Activated CD4-positive, alpha-beta T cell treated with anti-CD3 and anti-CD28 coated beads for 36 hours (primary cell): Measurements from ENCODE around the gene SV2C. TPM values are rescaled to one million over a fixed set of nuclear protein-coding genes. Genes with fewer than 3 reads are reported as not detected.
"Not testable (repeated sequence)": the region's sequence is repeated elsewhere in the genome, so short reads cannot be mapped to it uniquely, and the experiment has no call there.

Experiments used
- ATAC-seq: fragments of 200-7000 bp; cut with Tn5 transposase; one replicate; pipeline ENCODE4 v1.10.0; 2021; ENCODE audit warnings: mild to moderate bottlenecking, moderate library complexity
- CTCF ChIA-PET: fragments of 350-600 bp; sonication (Branson Sonifier 250); formaldehyde crosslinking; loops from one replicate; lab custom pipeline; 2021; ENCODE audit warnings: antibody characterized with exemption; lab: Charles Lee
- POLR2A ChIA-PET: fragments of 350-600 bp; sonication (Branson Sonifier 250); formaldehyde crosslinking; loops from one replicate; lab custom pipeline; 2021; ENCODE audit warnings: antibody characterized with exemption, inconsistent platforms; lab: Charles Lee
- DNase-seq: peaks from one replicate; pipeline ENCODE4 v3.0.0-alpha.2; 2020
- H3K27ac Mint-ChIP-seq: one replicate; pipeline ENCODE4 v1.8.0; 2021; ENCODE audit warnings: mixed read lengths
- H3K27me3 Mint-ChIP-seq: one replicate; pipeline ENCODE4 v1.8.0; 2021; ENCODE audit warnings: mixed read lengths
- H3K36me3 Mint-ChIP-seq: one replicate; pipeline ENCODE4 v1.8.0; 2021; ENCODE audit warnings: low read depth, mixed read lengths
- H3K4me1 Mint-ChIP-seq: one replicate; pipeline ENCODE4 v1.8.0; 2021; ENCODE audit warnings: mixed read lengths
- H3K4me3 Mint-ChIP-seq: one replicate; pipeline ENCODE4 v1.8.0; 2021; ENCODE audit warnings: mild to moderate bottlenecking, moderate library complexity, mixed read lengths
- H3K9me3 Mint-ChIP-seq: one replicate; pipeline ENCODE4 v1.8.0; 2021; ENCODE audit warnings: low read depth, mixed read lengths
- intact Hi-C, 2 experiments: fragments of 100-400 bp; cut with DNase I in 1 of 2; cut with micrococcal nuclease in 1 of 2; formaldehyde crosslinking; loops; one replicate each; pipeline versions ENCODE4 v1.14.2 to v1.15.1; 2022 to 2024; cut with DNase I, micrococcal nuclease
- total RNA-seq, 2 experiments: library from RNA; stranded (reverse); gene quantifications; one replicate each; pipeline ENCODE4 v1.2.3, GENCODE V29; 2021

The SV2C gene
- total RNA-seq, 2 experiments from 2014 or later: 0.02 TPM; not detected in 1

GRCh38 chr5:76299592-76299991 lies 216.4 kb downstream of the SV2C start:
- CTCF ChIA-PET: interaction anchor here (1.1 to 1.4 kb wide), 2 partner anchors 12 kb away, joined by 3 to 5 read pairs; no protein-coding TSS in a partner anchor
- H3K4me3 Mint-ChIP-seq: no peak overlapping the region
- peak; percentile 29 for ATAC-seq
- DNase-seq: no peak
- H3K27me3 Mint-ChIP-seq: no peaks in the 10 kb centered on the region
- H3K36me3 Mint-ChIP-seq: no peaks in the 10 kb centered on the region
- intact Hi-C loops: no loop called here
- no peaks in the 10 kb centered on the region for H3K9me3 Mint-ChIP-seq
- H3K27ac Mint-ChIP-seq: peak overlapping the region; percentile 2
- POLR2A ChIA-PET: no interaction called here
- H3K4me1 Mint-ChIP-seq: peaks cover 21% of the 10 kb centered on the region

DNA sequence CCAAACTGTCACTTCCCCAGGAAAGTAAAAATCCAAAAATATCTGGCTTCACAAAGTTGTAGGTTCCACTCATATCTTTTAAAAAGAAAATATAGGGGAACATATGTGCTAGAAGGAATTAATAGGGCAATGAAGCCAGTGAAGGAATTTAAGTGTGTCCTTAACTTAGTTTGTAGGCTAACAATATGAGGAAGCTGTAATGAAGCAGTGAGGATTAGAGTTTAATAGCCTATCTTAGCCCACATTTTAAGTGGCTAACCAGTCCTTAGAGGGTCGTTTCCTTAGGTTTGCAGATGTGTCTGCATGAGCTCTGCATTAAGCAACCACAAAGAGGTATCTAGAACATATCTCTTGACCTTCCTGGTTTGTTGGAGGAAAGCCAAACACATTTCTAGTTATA lies 218.7 kb downstream of the SV2C start:
- CTCF ChIA-PET, ATAC-seq, H3K27me3 Mint-ChIP-seq, intact Hi-C loops, DNase-seq, H3K9me3 Mint-ChIP-seq, POLR2A ChIA-PET, H3K4me3 Mint-ChIP-seq, H3K36me3 Mint-ChIP-seq, H3K27ac Mint-ChIP-seq: not testable (repeated sequence)
- H3K4me1 Mint-ChIP-seq: peaks cover 21% of the 10 kb centered on the region

DNA sequence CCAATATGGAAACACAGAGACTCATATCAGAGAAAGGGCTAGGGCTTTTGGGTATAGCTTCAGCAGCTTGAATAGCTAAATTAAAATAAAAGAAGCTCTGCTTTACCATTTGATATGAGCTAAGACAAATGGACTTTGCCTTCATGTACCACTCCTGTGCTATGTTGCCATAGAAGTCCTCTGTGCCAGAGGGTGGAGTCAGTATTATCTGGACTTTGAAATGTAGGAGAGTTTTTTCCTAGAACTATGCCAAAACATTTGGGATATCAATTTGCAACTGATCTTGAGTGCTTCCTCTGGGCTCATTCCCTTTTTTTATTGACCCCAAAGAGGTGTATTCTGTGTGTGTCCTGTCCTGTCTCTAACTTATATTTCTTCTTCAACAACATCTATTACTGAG lies 219.5 kb downstream of the SV2C start:
- DNase-seq, CTCF ChIA-PET, H3K36me3 Mint-ChIP-seq, H3K9me3 Mint-ChIP-seq, ATAC-seq, H3K4me3 Mint-ChIP-seq, H3K27me3 Mint-ChIP-seq, intact Hi-C loops, H3K27ac Mint-ChIP-seq: not testable (repeated sequence)
- H3K4me1 Mint-ChIP-seq: peaks cover 21% of the 10 kb centered on the region
- POLR2A ChIA-PET: interaction anchor here (0.6 kb wide), 1 partner anchor 293 kb away, joined by 3 read pairs; no protein-coding TSS in a partner anchor

- intact Hi-C loops: no loop called here
- H3K36me3 Mint-ChIP-seq: no peaks in the 10 kb centered on the region
- no peaks in the 10 kb centered on the region for H3K27me3 Mint-ChIP-seq
- POLR2A ChIA-PET: no interaction called here
- peak; percentile 92 for ATAC-seq
- CTCF ChIA-PET: interaction anchor here (1.0 to 2.6 kb wide), 3 partner anchors 9 to 32 kb away, joined by 3 to 11 read pairs (median 5); no protein-coding TSS in a partner anchor
- peaks cover 2% of the 10 kb centered on the region for H3K9me3 Mint-ChIP-seq
- DNase-seq: peak; percentile 65
- H3K27ac Mint-ChIP-seq: no peak overlapping the region
- no peak overlapping the region for H3K4me3 Mint-ChIP-seq
- H3K4me1 Mint-ChIP-seq: peaks cover 18% of the 10 kb centered on the region
These were observed 220.7 kb downstream of the SV2C start for GRCh38 chr5:76303921-76304320.

DNA sequence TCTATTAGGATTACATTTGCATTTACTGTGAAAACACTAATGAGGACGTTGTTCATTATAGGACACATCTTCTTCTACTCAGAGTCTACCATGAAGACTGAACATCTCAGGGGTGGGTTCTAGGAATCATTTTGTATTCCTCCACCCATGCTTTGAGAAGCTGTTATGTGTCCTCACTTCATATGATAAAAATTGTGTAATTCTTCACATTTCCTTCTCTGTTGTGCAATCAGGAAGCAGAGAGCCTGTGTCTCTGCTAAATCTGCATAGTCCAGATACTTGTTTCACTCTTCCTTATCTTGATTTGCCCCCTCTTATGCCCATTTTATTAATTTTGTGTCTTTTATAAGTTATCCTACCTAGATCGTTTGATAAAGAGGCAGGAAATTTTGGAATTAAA lies 222.1 kb downstream of the SV2C start:
- intact Hi-C loops: no loop called here
- POLR2A ChIA-PET: interaction anchor here (0.6 kb wide), 1 partner anchor 111 kb away, joined by 5 read pairs; no protein-coding TSS in a partner anchor
- no peak for ATAC-seq

DNA sequence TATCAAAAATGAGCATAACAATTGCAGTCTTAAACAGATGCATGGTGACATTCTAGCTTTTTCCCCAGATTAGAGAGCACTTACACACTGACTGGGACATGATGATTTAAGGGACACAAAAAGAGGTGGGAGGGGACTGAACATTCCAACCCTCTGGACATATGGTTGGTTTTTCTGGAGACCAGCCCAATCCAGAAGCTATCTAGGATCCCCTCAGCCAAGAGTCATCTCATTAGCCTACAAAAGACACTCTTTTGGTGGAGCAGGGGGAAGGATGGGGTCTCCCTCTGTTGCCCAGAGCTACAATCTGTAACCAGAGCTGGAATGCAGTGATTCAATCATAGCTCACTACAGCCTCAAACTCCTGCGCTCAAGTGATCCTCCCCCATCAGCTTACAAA lies 222.6 kb downstream of the SV2C start:
- ChIA-PET POLR2A (no interaction called here), CTCF (interaction anchor here (0.6 to 2.6 kb wide), 7 partner anchors 10 to 279 kb away, joined by 3 to 11 read pairs (median 6); no protein-coding TSS in a partner anchor)
- Mint-ChIP-seq H3K9me3 (peaks cover 2% of the 10 kb centered on the region), H3K4me1 (peaks cover 10% of the 10 kb centered on the region), H3K27me3 (no peaks in the 10 kb centered on the region), H3K27ac (no peak overlapping the region), H3K36me3 (no peaks in the 10 kb centered on the region), H3K4me3 (no peak overlapping the region)
- DNase-seq (no peak), ATAC-seq (no peak)
- intact Hi-C loops: no loop called here

More for the DNA sequence above, 222.1 kb downstream of the SV2C start:
- peaks cover 10% of the 10 kb centered on the region for H3K4me1 Mint-ChIP-seq
- peaks cover 2% of the 10 kb centered on the region for H3K9me3 Mint-ChIP-seq
- no peak overlapping the region for H3K4me3 Mint-ChIP-seq
- no peaks in the 10 kb centered on the region for H3K27me3 Mint-ChIP-seq
- no peaks in the 10 kb centered on the region for H3K36me3 Mint-ChIP-seq
- CTCF ChIA-PET: interaction anchor here (1.5 to 2.6 kb wide), 3 partner anchors 10 to 33 kb away, joined by 3 to 11 read pairs (median 9); no protein-coding TSS in a partner anchor
- no peak overlapping the region for H3K27ac Mint-ChIP-seq
- DNase-seq: no peak

DNA sequence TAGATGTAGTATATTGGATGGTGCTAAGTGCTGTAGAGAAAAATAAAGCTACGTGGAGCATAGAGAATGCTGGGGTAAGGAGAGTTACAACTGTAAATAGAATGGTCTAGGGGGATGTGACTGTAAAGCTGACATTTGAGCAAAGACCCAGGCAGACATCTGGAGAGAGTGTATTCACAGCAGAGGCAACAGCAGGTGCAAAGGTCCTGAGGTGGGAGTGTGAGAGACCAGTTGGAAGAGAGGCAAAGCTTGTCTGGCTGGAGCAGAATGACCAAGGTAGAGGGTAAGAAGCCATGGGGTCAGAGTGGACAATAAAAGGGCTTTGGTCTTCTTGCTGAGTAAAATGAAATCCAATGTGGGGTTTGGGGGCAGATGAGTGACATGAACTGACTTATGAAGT lies 227.0 kb downstream of the SV2C start:
- POLR2A ChIA-PET: interaction anchor here (0.5 kb wide), 1 partner anchor 18 kb away, joined by 3 read pairs; no protein-coding TSS in a partner anchor
- CTCF ChIA-PET: interaction anchor here (0.5 to 2.1 kb wide), 4 partner anchors 9 to 54 kb away, joined by 5 to 6 read pairs (median 6); no protein-coding TSS in a partner anchor
- Mint-ChIP-seq H3K27ac (no peak overlapping the region), H3K27me3 (no peaks in the 10 kb centered on the region), H3K36me3 (no peaks in the 10 kb centered on the region), H3K9me3 (no peaks in the 10 kb centered on the region), H3K4me3 (no peak overlapping the region), H3K4me1 (no peaks in the 10 kb centered on the region)
- intact Hi-C loops: no loop called here
- DNase-seq: no peak
- ATAC-seq: no peak

DNA sequence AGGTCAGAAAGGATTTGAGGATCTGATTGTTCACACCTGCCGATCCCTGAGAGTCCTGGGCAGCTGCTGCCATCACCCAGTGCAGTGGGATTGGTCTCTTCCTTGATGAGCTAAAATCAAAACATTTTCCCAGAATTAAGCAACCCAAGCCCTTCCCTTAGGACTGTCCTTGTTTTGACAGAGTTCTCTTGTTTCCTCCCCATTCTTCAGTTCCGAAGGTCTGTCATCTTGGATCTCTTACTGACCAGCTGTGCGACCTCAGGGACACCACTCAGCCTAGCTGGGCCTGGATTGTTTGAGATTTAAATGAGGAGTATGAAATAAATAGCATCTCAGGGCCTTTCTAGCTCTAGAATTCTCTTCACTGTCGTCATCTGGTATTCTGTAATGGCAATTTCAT lies 229.6 kb downstream of the SV2C start:
- ChIA-PET CTCF (interaction anchor here (0.5 to 1.1 kb wide), 2 partner anchors 9 to 251 kb away, joined by 3 to 5 read pairs; no protein-coding TSS in a partner anchor), POLR2A (no interaction called here)
- ATAC-seq (no peak), DNase-seq (no peak)
- H3K36me3 Mint-ChIP-seq: no peaks in the 10 kb centered on the region
- H3K4me1 Mint-ChIP-seq: no peaks in the 10 kb centered on the region
- H3K4me3 Mint-ChIP-seq: no peak overlapping the region
- H3K27me3 Mint-ChIP-seq: no peaks in the 10 kb centered on the region
- H3K9me3 Mint-ChIP-seq: no peaks in the 10 kb centered on the region
- no peak overlapping the region for H3K27ac Mint-ChIP-seq
- intact Hi-C loops: no loop called here

GRCh38 chr5:76314643-76315042 lies 231.5 kb downstream of the SV2C start:
- H3K27me3 Mint-ChIP-seq: no peaks in the 10 kb centered on the region
- H3K36me3 Mint-ChIP-seq: no peaks in the 10 kb centered on the region
- no peak overlapping the region for H3K4me3 Mint-ChIP-seq

DNA sequence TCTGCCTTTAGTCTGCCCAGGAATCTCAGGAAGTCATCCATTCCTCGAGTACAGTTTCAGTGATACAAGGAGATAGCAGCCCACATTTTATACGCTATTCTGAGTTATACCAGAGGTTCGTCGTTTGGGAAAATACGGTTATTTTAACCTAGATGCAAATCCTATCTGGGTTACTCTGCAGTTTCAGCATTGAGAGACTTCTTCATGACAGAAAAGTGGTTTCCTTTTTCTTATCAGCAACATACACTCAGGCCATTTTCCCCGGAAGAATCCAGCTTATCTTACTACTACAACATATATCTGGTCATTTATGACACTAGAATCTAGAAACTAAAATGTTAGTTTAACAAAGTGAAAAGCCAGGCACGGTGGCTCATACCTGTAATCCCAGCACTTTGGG lies 236.5 kb downstream of the SV2C start:
- intact Hi-C loops: no loop called here
- H3K27me3 Mint-ChIP-seq: no peaks in the 10 kb centered on the region
- H3K27ac Mint-ChIP-seq: no peak overlapping the region
- ATAC-seq (no peak), DNase-seq (no peak)
- ChIA-PET CTCF (interaction anchor here (1.4 kb wide), 1 partner anchor 9 kb away, joined by 5 read pairs; no protein-coding TSS in a partner anchor), POLR2A (no interaction called here)
- no peak overlapping the region for H3K4me3 Mint-ChIP-seq
- no peaks in the 10 kb centered on the region for H3K36me3 Mint-ChIP-seq
- peaks cover 7% of the 10 kb centered on the region for H3K9me3 Mint-ChIP-seq
- H3K4me1 Mint-ChIP-seq: peaks cover 4% of the 10 kb centered on the region

More at GRCh38 chr5:76314643-76315042, 231.5 kb downstream of the SV2C start:
- CTCF ChIA-PET: interaction anchor here (1.1 to 2.4 kb wide), 2 partner anchors 8 to 12 kb away, joined by 4 to 9 read pairs; no protein-coding TSS in a partner anchor
- no peak for ATAC-seq
- POLR2A ChIA-PET: interaction anchor here (0.7 kb wide), 1 partner anchor 214 kb away, joined by 3 read pairs; no protein-coding TSS in a partner anchor
- no peak for DNase-seq
- no peak overlapping the region for H3K27ac Mint-ChIP-seq
- intact Hi-C loops: no loop called here
- no peaks in the 10 kb centered on the region for H3K9me3 Mint-ChIP-seq
- H3K4me1 Mint-ChIP-seq: peaks cover 2% of the 10 kb centered on the region

DNA sequence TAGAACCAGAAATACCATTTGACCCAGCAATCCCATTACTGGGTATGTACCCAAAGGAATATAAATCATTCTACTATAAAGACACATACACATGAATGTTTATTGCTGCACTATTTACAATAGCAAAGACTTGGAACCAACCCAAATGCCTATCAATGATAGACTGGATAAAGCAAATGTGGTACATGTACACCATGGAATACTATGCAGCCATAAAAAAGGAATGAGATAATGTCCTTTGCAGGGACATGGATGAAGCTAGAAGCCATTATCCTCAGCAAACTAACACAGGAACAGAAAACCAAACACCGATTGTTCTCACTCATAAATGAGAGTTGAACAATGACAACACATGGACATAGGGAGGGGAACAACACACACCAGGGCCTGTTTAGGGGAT lies 240.3 kb downstream of the SV2C start:
- intact Hi-C loops, CTCF ChIA-PET, DNase-seq, H3K36me3 Mint-ChIP-seq, H3K4me3 Mint-ChIP-seq, H3K27ac Mint-ChIP-seq, H3K27me3 Mint-ChIP-seq, ATAC-seq, POLR2A ChIA-PET, H3K9me3 Mint-ChIP-seq: not testable (repeated sequence)
- H3K4me1 Mint-ChIP-seq: peaks cover 42% of the 10 kb centered on the region

GRCh38 chr5:76325326-76325725 lies 242.1 kb downstream of the SV2C start:
- H3K36me3 Mint-ChIP-seq: no peaks in the 10 kb centered on the region
- ChIA-PET POLR2A (no interaction called here), CTCF (interaction anchor here (0.6 to 1.1 kb wide), 2 partner anchors 149 to 449 kb away, joined by 3 read pairs; no protein-coding TSS in a partner anchor)
- peaks cover 48% of the 10 kb centered on the region for H3K4me1 Mint-ChIP-seq
- DNase-seq: no peak
- H3K9me3 Mint-ChIP-seq: peaks cover 7% of the 10 kb centered on the region
- no peaks in the 10 kb centered on the region for H3K27me3 Mint-ChIP-seq
- peak overlapping the region; percentile 5 for H3K4me3 Mint-ChIP-seq
- peak overlapping the region; percentile 83 for H3K27ac Mint-ChIP-seq
- no peak for ATAC-seq
- intact Hi-C loops: no loop called here
